Natural killer cell treated with Interleukin-12 subunit alpha and Interleukin-12 subunit beta and Interleukin-15 and Interleukin-18, amount 100 ng/mL, for 72 hours (primary cell): ENCODE data around the gene MICAL3. TPM values are rescaled to one million over a fixed set of nuclear protein-coding genes. Genes with fewer than 3 reads are reported as not detected.
"Not testable (repeated sequence)": the region's sequence is repeated elsewhere in the genome, so short reads cannot be mapped to it uniquely, and the experiment has no call there.

Source experiments
- ATAC-seq, 2 donors: fragments of 150-1000 bp; cut with Tn5 transposase in 1 of 2; sonication (Bioruptor Pico), chemical (Tn5 transposase) in 1 of 2; 2 replicates each; pipeline ENCODE4 v1.10.0; 2021
- DNase-seq: peaks from one replicate; pipeline ENCODE4 v3.0.0; 2022; ENCODE audit warnings: low spot score
- H3K27ac Mint-ChIP-seq, 2 donors: 1 replicate in 1 of 2; 2 replicates in 1 of 2; pipeline ENCODE4 v1.8.0; 2022; ENCODE audit warnings: mixed read lengths in 2 of 2, mild to moderate bottlenecking in 1 of 2, moderate library complexity in 1 of 2
- H3K27me3 Mint-ChIP-seq, 2 donors: 1 replicate in 1 of 2; 2 replicates in 1 of 2; pipeline ENCODE4 v1.8.0; 2022; ENCODE audit warnings: mixed read lengths in 2 of 2
- H3K36me3 Mint-ChIP-seq: one replicate; pipeline ENCODE4 v1.8.0; 2022; ENCODE audit warnings: mixed read lengths
- H3K4me1 Mint-ChIP-seq, 2 donors: 1 replicate in 1 of 2; 2 replicates in 1 of 2; pipeline ENCODE4 v1.8.0; 2022; ENCODE audit warnings: low read depth in 2 of 2, mixed read lengths in 2 of 2, mild to moderate bottlenecking in 1 of 2
- H3K4me3 Mint-ChIP-seq: one replicate; pipeline ENCODE4 v1.8.0; 2022; ENCODE audit warnings: mixed read lengths
- H3K9me3 Mint-ChIP-seq: 2 replicates; pipeline ENCODE4 v1.8.0; 2022; ENCODE audit warnings: mixed read lengths
- total RNA-seq, 2 donors: library from RNA; stranded (reverse); gene quantifications; one replicate each; pipeline ENCODE4 v1.2.3, GENCODE V29; 2022

Gene MICAL3
- total RNA-seq, 2 donors from 2014 or later, result 52.7 to 62.1 TPM

DNA sequence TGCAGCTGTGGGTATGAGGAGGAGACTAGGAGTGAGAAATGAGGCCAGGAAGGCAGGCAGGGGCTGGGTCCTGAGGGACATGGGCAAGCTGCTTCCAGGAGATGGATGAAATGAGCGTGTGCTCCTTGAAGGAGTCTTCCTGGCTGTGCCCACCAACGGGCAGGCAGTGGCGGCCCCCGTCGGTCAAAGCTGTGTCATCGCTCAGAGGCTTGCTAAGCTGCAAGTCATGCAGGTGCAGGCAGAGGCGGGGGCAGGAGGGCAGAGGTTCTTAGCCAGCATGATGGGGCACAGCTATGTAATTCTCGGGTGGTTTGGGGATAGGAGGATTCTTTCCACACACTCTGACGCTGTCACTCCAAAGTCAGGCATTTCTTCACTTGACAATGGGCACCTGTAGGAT, 40.9 kb upstream of the MICAL3 start:
- H3K36me3 Mint-ChIP-seq, result no peaks in the 10 kb centered on the region
- H3K27ac Mint-ChIP-seq, result no peak overlapping the region
- no peak overlapping the region for H3K4me3 Mint-ChIP-seq
- ATAC-seq, result peak in 1 of 2 donors; percentile 16
- H3K27me3 Mint-ChIP-seq, result peaks cover 40 to 48% of the 10 kb centered on the region in 2 donors
- no peaks in the 10 kb centered on the region for H3K9me3 Mint-ChIP-seq
- no peak for DNase-seq
- peaks cover 0 to 4% of the 10 kb centered on the region in 2 donors for H3K4me1 Mint-ChIP-seq

DNA sequence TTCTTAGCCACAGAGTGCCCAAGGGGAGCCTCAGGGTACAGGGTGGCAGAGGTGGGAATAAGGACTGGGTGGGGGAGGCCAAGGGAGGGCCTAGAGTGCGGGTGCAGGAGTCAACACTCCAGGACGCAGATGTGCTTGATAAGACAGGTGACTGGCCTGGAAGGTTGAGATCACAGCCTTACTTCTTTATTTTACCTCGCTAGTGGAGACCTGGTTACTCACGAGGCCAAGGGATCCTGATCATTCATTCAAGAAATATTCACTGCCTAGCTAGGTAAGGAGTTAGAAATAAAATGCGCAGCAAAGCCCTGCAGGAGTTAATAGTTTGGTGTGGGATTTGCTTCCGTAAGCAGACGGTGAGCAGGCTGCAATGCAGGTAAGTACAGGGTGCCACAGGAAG, 40.3 kb upstream of the MICAL3 start:
- Mint-ChIP-seq H3K4me3 (no peak overlapping the region), H3K36me3 (no peaks in the 10 kb centered on the region), H3K9me3 (no peaks in the 10 kb centered on the region), H3K4me1 (peaks cover 0 to 4% of the 10 kb centered on the region in 2 donors), H3K27me3 (peaks cover 43 to 49% of the 10 kb centered on the region in 2 donors), H3K27ac (no peak overlapping the region)
- no peak for DNase-seq
- ATAC-seq, result no peak

DNA sequence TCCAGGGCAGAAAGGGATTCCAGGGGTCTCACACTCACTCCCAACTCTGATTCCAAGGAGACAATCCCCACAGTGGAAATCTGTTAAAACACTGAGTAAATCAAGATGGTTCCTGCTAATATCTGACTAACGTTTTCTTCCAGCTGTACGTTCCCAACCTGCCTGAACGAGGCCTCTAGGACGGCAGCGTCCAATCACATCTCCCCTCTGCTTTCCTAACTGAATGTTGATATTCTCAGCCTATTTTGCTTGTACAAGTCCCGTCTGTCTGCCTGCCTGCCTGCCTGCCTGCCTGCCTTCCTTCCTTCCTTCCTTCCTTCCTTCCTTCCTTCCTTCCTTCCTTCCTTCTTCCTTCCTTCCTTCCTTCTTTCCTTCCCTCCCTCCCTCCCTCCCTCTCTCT, 39.4 kb upstream of the MICAL3 start:
- not testable (repeated sequence) for DNase-seq, H3K4me3 Mint-ChIP-seq, H3K4me1 Mint-ChIP-seq, H3K27ac Mint-ChIP-seq, H3K9me3 Mint-ChIP-seq, H3K36me3 Mint-ChIP-seq, ATAC-seq
- H3K27me3 Mint-ChIP-seq, result peaks cover 43 to 51% of the 10 kb centered on the region in 2 donors

DNA sequence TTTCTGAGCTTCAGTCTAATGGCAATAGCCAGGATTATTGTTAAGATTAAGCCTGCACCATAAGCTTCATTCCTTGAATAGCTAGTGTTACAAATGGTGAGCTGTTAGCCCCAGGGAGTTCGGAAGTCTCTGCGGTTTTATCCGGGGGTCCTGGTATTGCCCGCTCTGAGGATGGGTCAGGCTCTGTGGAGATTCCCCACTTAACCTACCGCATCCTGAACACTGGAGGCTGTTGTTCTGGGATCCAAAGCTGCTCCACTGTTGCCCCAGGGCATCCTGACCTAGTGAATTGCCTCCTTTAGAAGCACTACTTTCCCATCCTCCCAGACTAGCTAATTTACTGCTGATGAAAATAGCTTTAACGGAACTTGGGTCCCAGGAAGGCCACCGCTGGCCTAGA, 38.9 kb upstream of the MICAL3 start:
- Mint-ChIP-seq H3K27ac (no peak overlapping the region), H3K27me3 (peaks cover 42 to 51% of the 10 kb centered on the region in 2 donors), H3K4me3 (no peak overlapping the region), H3K36me3 (no peaks in the 10 kb centered on the region), H3K4me1 (peaks cover 0 to 4% of the 10 kb centered on the region in 2 donors), H3K9me3 (no peaks in the 10 kb centered on the region)
- DNase-seq (no peak), ATAC-seq (no peak)

DNA sequence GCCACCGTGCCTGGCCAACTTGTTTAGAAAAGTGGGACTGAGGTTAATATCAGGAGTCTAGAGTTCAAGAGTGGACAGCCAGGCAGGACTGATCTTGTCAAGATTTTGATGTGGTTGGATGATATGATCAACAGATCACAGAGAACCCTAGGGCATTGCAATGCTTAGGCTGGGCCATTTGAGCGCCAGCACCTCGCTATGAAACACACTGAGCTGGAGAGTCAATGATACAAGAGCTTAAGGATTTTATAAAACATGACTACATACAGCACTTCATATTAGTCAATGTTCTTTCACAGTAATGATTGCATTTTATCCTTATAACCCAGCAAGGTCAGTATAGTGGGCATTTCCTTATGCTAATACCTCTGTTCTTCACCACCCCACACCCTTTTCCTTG, 38.1 kb upstream of the MICAL3 start:
- peaks cover 0 to 4% of the 10 kb centered on the region in 2 donors for H3K4me1 Mint-ChIP-seq
- peaks cover 36 to 45% of the 10 kb centered on the region in 2 donors for H3K27me3 Mint-ChIP-seq
- ATAC-seq (no peak), DNase-seq (no peak)
- no peaks in the 10 kb centered on the region for H3K36me3 Mint-ChIP-seq
- no peak overlapping the region for H3K27ac Mint-ChIP-seq
- no peaks in the 10 kb centered on the region for H3K9me3 Mint-ChIP-seq
- H3K4me3 Mint-ChIP-seq, result no peak overlapping the region

DNA sequence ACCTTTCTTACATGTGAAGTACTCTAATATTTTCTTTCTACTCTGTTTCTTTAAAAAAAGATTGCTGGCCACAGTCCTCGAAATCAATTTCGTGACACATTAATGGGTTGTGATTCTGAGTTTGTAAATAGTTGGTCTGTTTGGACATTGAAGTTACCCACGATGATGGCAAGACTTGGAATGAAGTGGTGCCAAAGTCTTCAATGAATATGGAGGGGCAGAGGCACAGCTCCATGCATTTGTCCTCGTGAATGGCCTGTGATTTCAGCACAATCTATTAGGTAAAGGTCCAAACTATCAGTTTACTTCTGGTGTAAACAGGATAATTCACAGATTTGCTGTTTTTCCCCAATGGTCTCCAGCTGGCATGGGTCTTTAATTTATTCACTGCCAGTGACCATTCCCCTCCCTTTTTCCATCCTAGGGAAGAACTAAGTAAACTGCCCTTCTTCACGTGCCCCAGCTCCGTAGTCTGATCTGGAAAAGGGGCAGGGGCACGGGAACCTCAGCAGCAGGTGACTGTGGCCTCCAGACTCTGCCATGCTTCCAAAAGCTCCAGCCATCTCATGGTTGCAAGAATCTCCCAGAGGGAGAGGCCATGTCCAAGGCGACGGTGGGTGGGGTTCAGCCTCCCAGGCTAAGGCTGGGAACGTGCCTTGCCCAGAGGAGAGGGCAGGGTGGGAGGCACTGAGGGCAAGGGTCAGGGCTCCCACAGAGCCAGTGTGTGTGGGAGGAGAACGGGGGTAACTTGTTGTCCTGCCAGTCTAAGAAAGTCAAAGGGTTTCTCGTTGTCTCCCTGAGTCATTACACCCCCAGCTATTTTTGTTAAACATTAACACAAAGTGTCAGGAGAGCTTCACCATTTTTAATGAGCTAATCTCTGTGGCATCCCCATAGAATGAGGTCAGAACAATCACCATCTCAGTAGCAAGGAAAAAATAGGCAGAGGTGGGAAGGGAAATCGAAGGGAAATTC, 36.6 kb upstream of the MICAL3 start:
- Mint-ChIP-seq H3K27me3 (peaks cover 27 to 31% of the 10 kb centered on the region in 2 donors), H3K27ac (no peak overlapping the region), H3K4me3 (no peak overlapping the region), H3K9me3 (no peaks in the 10 kb centered on the region), H3K4me1 (no peaks in the 10 kb centered on the region), H3K36me3 (no peaks in the 10 kb centered on the region)
- DNase-seq, result no peak
- no peak for ATAC-seq

DNA sequence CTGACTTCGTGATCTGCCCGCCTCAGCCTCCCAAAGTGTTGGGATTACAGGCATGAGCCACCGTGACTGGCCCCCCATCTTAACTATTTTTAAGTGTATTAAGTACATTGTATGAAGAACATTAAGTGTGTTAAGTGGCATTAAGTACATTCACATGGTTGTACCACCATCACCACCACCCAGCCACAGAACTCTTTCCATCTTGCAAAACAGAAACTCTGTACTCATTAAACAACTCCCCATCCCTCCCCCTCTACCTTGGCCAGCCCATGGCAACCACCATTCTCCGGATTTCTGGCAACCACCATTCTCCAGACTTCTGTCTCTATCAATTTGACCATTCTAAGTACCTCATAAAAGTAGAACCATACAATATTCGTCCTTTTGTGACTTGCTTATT, 35.6 kb upstream of the MICAL3 start:
- Mint-ChIP-seq H3K36me3 (no peaks in the 10 kb centered on the region), H3K27ac (no peak overlapping the region), H3K4me3 (no peak overlapping the region), H3K9me3 (no peaks in the 10 kb centered on the region), H3K27me3 (peaks cover 20 to 23% of the 10 kb centered on the region in 2 donors), H3K4me1 (no peaks in the 10 kb centered on the region)
- DNase-seq, result no peak
- ATAC-seq, result no peak

DNA sequence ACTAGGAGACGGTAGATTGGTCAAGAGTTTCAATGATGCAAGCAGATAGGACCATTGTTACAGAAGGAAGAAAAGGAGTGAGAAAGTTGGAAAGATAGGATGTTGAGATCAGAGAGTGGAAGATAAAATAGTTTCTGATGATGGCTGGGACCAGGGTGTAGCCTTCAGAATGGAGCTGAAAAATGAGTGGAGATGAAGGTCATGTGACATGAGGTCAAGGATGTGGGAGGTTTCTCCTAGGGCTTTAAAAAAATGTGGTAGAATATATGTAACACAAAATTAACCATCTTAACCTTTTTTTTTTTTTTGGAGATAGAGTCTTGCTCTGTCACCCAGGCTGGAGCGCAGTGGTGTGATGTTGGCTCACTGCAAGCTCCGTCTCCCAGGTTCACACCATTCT, 35.1 kb upstream of the MICAL3 start:
- ATAC-seq, result no peak
- no peak overlapping the region for H3K27ac Mint-ChIP-seq
- H3K4me3 Mint-ChIP-seq, result no peak overlapping the region
- H3K4me1 Mint-ChIP-seq, result no peaks in the 10 kb centered on the region
- DNase-seq, result no peak
- no peaks in the 10 kb centered on the region for H3K9me3 Mint-ChIP-seq
- H3K27me3 Mint-ChIP-seq, result peaks cover 16 to 17% of the 10 kb centered on the region in 2 donors
- no peaks in the 10 kb centered on the region for H3K36me3 Mint-ChIP-seq

DNA sequence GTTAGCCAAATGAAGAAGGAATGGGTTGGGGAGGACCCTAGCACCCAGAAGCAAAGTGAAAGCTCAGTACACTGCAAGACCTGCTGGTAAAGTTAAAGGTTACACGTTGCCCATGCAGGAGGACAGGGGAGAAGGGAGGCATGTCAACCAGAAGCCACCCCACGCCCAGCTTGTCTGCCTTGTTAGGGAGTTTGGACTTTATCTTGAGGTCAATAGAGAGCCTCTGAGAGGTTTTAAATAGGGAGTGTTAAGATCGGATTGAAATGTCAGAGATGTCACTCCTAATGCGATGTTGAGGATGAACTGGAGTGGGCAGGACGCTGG, 34.7 kb upstream of the MICAL3 start:
- Mint-ChIP-seq H3K4me1 (no peaks in the 10 kb centered on the region), H3K27me3 (peaks cover 15 to 17% of the 10 kb centered on the region in 2 donors), H3K27ac (no peak overlapping the region), H3K4me3 (no peak overlapping the region), H3K36me3 (no peaks in the 10 kb centered on the region), H3K9me3 (no peaks in the 10 kb centered on the region)
- DNase-seq (no peak), ATAC-seq (no peak)

DNA sequence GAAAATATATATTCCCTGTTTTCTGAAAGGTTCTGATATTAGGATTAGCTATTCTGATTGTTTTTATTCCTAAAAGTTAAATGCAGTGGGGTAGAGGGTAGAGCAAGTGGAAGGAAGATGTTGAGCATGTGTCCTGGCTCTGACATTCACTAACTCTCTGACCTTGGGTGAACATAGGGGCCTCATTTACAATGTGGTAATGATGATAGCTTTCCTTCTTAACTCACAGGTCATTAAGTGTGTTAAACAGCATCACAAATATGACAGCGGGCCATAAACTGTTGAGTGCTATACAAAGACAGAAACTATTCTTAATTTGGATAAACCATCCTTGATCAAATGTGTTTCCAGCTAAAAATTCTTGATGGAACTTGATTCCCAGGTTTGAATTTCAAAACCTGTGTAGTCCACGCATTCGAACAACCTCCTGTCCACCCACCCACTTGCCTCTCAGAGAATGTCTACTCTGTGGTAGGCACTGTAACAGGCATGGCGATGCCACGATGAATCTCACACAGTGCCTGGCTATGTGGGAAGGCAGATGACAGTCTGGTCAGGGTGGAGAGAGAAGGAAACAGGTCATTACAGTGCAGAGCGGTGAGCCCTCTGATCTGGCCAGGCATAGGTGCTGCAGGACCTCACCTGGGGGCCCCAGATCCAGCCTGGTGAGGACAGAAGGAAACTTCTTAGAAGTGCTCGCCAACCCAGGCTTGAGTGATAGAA, 34.2 kb upstream of the MICAL3 start:
- H3K4me1 Mint-ChIP-seq, result no peaks in the 10 kb centered on the region
- peaks cover 11 to 17% of the 10 kb centered on the region in 2 donors for H3K27me3 Mint-ChIP-seq
- H3K27ac Mint-ChIP-seq, result no peak overlapping the region
- peak in 1 of 2 donors; percentile 56 for ATAC-seq
- no peaks in the 10 kb centered on the region for H3K9me3 Mint-ChIP-seq
- H3K4me3 Mint-ChIP-seq, result no peak overlapping the region
- no peaks in the 10 kb centered on the region for H3K36me3 Mint-ChIP-seq
- DNase-seq, result no peak

DNA sequence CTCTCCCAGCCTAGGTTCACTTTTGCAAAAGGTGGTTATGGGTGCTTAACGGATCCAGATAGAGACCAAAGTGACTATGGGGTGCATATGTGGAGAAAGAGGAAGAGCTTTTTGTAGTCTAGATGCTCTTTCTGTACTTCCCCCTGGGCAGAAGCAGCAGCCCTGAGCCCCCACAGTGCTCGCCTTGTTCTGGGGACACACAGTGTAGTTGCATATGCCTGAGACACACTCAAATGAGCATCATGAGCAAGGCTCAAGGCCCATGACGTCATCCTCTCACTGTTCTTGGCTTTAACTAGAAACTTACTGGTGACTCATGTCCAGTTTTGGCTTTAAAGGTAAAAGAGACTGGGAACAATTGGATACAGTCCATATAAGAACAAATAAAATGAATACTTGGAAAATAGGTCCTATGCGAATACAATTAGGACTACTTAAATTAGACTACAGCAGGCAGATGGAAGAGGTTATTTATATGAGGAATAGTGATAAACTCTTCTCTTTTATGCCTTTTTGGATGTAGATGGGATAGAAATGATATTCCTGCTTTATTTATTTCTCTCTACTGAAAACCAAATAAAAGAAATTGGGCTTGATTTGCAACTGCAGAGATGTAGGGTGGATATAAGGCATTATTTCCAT, 33.3 kb upstream of the MICAL3 start:
- Mint-ChIP-seq H3K4me3 (no peak overlapping the region), H3K27ac (no peak overlapping the region), H3K36me3 (no peaks in the 10 kb centered on the region), H3K4me1 (no peaks in the 10 kb centered on the region), H3K27me3 (peaks cover 11 to 17% of the 10 kb centered on the region in 2 donors), H3K9me3 (no peaks in the 10 kb centered on the region)
- DNase-seq, result no peak
- ATAC-seq, result no peak

DNA sequence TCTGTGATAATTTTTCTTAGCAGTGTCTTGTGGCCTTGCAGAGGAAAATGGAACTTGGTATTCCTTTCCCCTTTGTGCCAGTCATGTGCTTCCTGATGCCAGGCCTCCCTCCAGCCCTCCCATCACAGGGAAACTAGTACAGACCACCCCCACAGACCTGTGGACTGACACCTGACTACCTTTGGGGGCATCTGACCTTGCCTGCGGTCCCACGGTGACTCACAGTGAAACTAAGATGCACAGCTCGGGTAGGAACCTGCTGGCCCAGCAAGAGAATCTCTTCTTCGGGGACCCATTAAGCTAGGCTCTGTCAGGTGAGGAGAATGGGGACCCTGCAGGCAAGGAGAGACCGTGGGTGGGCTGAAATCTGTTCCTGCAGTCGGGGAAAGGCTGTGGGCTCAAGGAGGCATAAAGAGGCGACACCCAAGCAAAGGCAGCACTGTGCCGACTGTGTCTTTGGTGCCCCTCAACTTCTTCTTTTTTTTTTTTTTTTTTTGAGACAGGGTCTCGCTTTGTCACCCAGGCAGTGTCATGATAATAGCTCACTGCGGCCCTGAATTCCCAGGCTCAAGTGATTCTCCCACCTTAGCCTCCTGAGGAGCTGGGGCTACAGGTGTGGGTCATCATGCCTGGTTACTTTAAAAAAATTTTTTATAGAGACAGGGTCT, 32.6 kb upstream of the MICAL3 start:
- Mint-ChIP-seq H3K36me3 (no peaks in the 10 kb centered on the region), H3K4me1 (no peaks in the 10 kb centered on the region)
- no peak for ATAC-seq

DNA sequence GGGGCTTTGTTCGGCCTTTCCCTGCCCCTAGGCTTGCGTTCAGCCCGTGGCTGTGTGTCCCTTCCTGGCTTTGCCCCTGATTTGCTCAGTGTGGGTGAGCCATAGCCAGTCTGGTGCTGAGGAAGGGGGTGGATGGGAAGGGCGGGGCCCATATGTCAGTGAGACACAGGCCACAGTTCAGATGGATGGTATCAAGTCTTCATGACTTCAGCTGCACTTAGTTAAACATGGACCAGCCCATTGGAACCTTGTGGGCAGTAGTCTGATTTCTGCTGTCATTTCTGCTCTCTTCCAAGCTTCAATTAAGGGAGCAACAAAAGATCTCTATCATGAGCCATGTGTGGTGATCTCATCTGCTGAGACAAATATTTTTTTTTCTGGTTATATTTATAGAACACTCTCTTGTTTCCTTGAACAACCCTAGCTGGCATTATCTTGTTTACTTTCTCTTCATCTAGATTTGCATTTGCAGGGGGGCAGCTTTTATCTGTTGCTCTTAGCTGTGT, 31.9 kb upstream of the MICAL3 start:
- peak in 1 of 2 donors; percentile 6 for ATAC-seq
- H3K9me3 Mint-ChIP-seq, result no peaks in the 10 kb centered on the region
- no peaks in the 10 kb centered on the region for H3K36me3 Mint-ChIP-seq
- H3K27ac Mint-ChIP-seq, result no peak overlapping the region
- no peak for DNase-seq
- H3K27me3 Mint-ChIP-seq, result peaks cover 11 to 17% of the 10 kb centered on the region in 2 donors
- no peaks in the 10 kb centered on the region for H3K4me1 Mint-ChIP-seq
- no peak overlapping the region for H3K4me3 Mint-ChIP-seq

More for the DNA sequence above, 32.6 kb upstream of the MICAL3 start:
- H3K4me3 Mint-ChIP-seq, result no peak overlapping the region
- no peak for DNase-seq
- H3K27ac Mint-ChIP-seq, result no peak overlapping the region
- no peaks in the 10 kb centered on the region for H3K9me3 Mint-ChIP-seq
- peaks cover 11 to 17% of the 10 kb centered on the region in 2 donors for H3K27me3 Mint-ChIP-seq
